ENCODE results near the gene SCYGR4. TPM values are rescaled to one million over a fixed set of nuclear protein-coding genes. Genes with fewer than 3 reads are reported as not detected.
"Not testable (repeated sequence)": the region's sequence is repeated elsewhere in the genome, so short reads cannot be mapped to it uniquely, and the experiment has no call there.

The SCYGR4 gene
- total RNA-seq, 2 donors from 2014 or later: not detected

DNA sequence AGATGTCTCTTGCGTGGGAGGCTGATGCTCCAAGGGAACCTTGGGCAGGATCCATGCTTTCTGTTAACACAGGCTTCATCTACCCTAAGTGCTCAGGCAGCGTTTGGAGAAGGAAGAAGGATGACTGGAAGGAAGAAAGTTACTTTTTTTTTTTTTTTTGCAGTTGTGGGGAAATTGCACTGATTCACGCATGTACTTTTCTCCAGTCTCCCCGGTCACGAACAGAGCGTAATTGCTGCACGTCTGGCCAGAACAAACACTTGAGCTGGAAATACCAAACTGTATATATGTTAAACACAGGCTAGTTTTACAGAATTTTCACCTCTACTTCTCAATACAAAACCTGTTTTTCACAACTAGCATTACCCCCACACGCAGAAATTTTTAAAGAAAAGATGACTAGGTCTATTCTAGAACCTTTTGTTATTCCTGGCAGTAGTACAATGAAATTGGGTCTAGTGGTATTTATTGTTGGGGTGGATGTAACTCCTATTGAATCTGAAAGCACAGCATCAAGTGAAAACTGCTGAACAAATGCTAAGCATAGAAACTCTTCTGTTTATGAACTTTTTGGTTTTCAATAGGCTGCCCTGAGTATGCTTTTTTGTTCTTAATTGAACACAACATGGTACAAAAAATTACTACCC is 40.0 kb downstream of the SCYGR4 start:
- intact Hi-C loops (cut with DNase I, micrococcal nuclease): loop anchor here in 1 of 2 donors (5.0 kb wide), 1 partner anchor 110 kb away; no protein-coding TSS in a partner anchor
- no peak for DNase-seq
- ATAC-seq: no peak

GRCh38 chr2:227661025-227661649 is 43.8 kb downstream of the SCYGR4 start:
- intact Hi-C loops (cut with DNase I, micrococcal nuclease): no loop called here
- ATAC-seq: no peak
- DNase-seq: no peak

GRCh38 chr2:227661827-227662226 is 44.5 kb downstream of the SCYGR4 start:
- intact Hi-C loops (cut with DNase I, micrococcal nuclease): no loop called here
- no peak for DNase-seq

GRCh38 chr2:227665189-227665940 is 48.1 kb downstream of the SCYGR4 start:
- intact Hi-C loops (cut with DNase I, micrococcal nuclease): no loop called here
- ATAC-seq: peak; percentile 81
- no peak for DNase-seq

More at GRCh38 chr2:227661827-227662226, 44.5 kb downstream of the SCYGR4 start:
- no peak for ATAC-seq

DNA sequence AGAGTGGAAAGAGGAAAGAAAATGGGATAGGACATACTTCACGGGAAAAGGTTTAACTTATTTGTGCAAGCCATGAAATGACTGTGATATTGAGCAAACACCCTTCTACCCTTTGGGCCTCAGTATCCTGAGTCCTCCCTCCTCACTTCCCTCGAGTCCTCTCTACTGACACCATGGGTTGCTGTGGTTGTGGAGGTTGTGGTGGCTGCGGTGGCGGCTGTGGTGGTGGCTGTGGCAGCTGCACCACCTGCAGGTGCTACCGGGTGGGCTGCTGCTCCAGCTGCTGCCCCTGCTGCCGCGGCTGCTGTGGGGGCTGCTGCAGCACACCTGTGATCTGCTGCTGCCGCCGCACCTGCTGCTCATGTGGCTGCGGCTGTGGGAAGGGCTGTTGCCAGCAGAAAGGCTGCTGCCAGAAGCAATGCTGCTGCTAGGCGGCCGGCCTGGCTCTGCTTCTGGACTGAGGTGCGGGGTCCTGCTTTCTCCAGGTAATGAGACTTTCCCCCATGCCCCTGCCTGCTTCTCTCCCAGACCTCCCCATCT is 49.4 kb downstream of the SCYGR4 start, which contains the start of gene SCYGR5:
TSS of gene SCYGR5 (plus strand) at position 174 of the 540 bp plus-strand sequence. CDS start at position 174, 0 bp downstream.
- ATAC-seq; DNase-seq; intact Hi-C loops (cut with DNase I, micrococcal nuclease): not testable (repeated sequence)

Other genes with a start within 250 kb of the SCYGR4 start
- 10 to 100 TPM in 1 of 2 donors, 1 to 10 TPM in 1; 3.8 to 54.3 TPM for gene TM4SF20, start 238.2 kb upstream of the SCYGR4 start, total RNA-seq
- gene SCYGR1, start 229.5 kb upstream of the SCYGR4 start, total RNA-seq: not detected
- gene AGFG1, start 145.3 kb upstream of the SCYGR4 start, total RNA-seq: 10 to 100 TPM; 64.6 to 77.3 TPM
- gene SCYGR2, start 18.6 kb upstream of the SCYGR4 start, total RNA-seq: not detected
- not detected for gene SCYGR3, start 2.7 kb upstream of the SCYGR4 start, total RNA-seq
- gene SCYGR5, start 49.3 kb downstream of the SCYGR4 start, total RNA-seq: not detected
- gene SLC19A3, start 100.5 kb downstream of the SCYGR4 start, total RNA-seq: 10 to 100 TPM in 1 of 2 donors, 1 to 10 TPM in 1; 8.5 to 15.2 TPM
- not detected for gene SCYGR6, start 107.3 kb downstream of the SCYGR4 start, total RNA-seq
- gene SCYGR7, start 110.8 kb downstream of the SCYGR4 start, total RNA-seq: not detected
- not detected for gene SCYGR8, start 128.4 kb downstream of the SCYGR4 start, total RNA-seq
- 10 to 100 TPM; 13.6 to 29.9 TPM for gene CCL20, start 196.3 kb downstream of the SCYGR4 start, total RNA-seq